ENCODE measurements around the gene DLX3. TPM values are rescaled to one million over a fixed set of nuclear protein-coding genes. Genes with fewer than 3 reads are reported as not detected.

The DLX3 gene
- total and polyA plus RNA-seq, 8 donors: 0.68 TPM; not detected in 7

GRCh38 chr17:50014471-50015088 is 19.6 kb upstream of the DLX3 start:
- intact Hi-C loops (cut with DNase I; ENCODE audit: low total_unique reads): no loop called here
- peaks cover 0 to 30% (median 19%) of the 10 kb centered on the region in 4 donors for H3K9me3 ChIP-seq
- H3K27me3 ChIP-seq: peaks cover 0 to 20% (median 0%) of the 10 kb centered on the region in 3 donors
- H3K27ac ChIP-seq: no peak overlapping the region
- DNase-seq: peak in 1 of 2 donors; percentile 8
- WGBS, 5 donors: 5 to 49% (median 32%) methylated on average over 1 of the region's 1 CpG
- H3K4me3 ChIP-seq: no peak overlapping the region
- TF ChIP-seq POLR2AphosphoS5 (IDR thresholded peaks at IDR 0.05) (no peak), CTCF (IDR thresholded peaks at IDR 0.05) (no peak), POLR2A (IDR thresholded peaks at IDR 0.05) (no peak), EP300 (IDR thresholded peaks at IDR 0.05) (no peak)
- no peaks in the 10 kb centered on the region for H3K4me1 ChIP-seq
- H3K36me3 ChIP-seq: no peaks in the 10 kb centered on the region

- peaks cover 0 to 40% (median 27%) of the 10 kb centered on the region in 4 donors for H3K9me3 ChIP-seq
- TF ChIP-seq POLR2A (IDR thresholded peaks at IDR 0.05): no peak
- no peak for TF ChIP-seq POLR2AphosphoS5 (IDR thresholded peaks at IDR 0.05)
- TF ChIP-seq CTCF (IDR thresholded peaks at IDR 0.05): no peak
- no peak for TF ChIP-seq EP300 (IDR thresholded peaks at IDR 0.05)
- no peak overlapping the region for H3K4me3 ChIP-seq
- 58 to 100% (median 79%) methylated on average over 2 of the region's 2 CpGs for WGBS, 5 donors
- H3K4me1 ChIP-seq: no peaks in the 10 kb centered on the region
- no peak overlapping the region for H3K27ac ChIP-seq
- intact Hi-C loops (cut with DNase I; ENCODE audit: low total_unique reads): no loop called here
- DNase-seq: peak in 1 of 2 donors; percentile 0
- H3K36me3 ChIP-seq: no peaks in the 10 kb centered on the region
- H3K27me3 ChIP-seq: peaks cover 0 to 22% (median 0%) of the 10 kb centered on the region in 3 donors
Observed at GRCh38 chr17:50013079-50013478, 18.1 kb upstream of the DLX3 start.

GRCh38 chr17:50009282-50009681 is 14.3 kb upstream of the DLX3 start:
- no peak for DNase-seq
- Histone ChIP-seq H3K36me3 (no peaks in the 10 kb centered on the region), H3K4me3 (no peak overlapping the region), H3K27me3 (peaks cover 0 to 47% (median 0%) of the 10 kb centered on the region in 3 donors), H3K27ac (no peak overlapping the region), H3K9me3 (peaks cover 0 to 34% (median 23%) of the 10 kb centered on the region in 4 donors), H3K4me1 (no peaks in the 10 kb centered on the region)
- TF ChIP-seq POLR2A (IDR thresholded peaks at IDR 0.05) (no peak), CTCF (IDR thresholded peaks at IDR 0.05) (no peak), POLR2AphosphoS5 (IDR thresholded peaks at IDR 0.05) (no peak), EP300 (IDR thresholded peaks at IDR 0.05) (no peak)
- 45 to 87% (median 85%) methylated on average over 2 of the region's 2 CpGs for WGBS, 5 donors
- intact Hi-C loops (cut with DNase I; ENCODE audit: low total_unique reads): no loop called here

- Histone ChIP-seq H3K27ac (no peak overlapping the region), H3K27me3 (peaks cover 8 to 78% (median 35%) of the 10 kb centered on the region in 3 donors), H3K4me3 (no peak overlapping the region), H3K9me3 (peaks cover 0 to 4% (median 2%) of the 10 kb centered on the region in 4 donors), H3K36me3 (no peaks in the 10 kb centered on the region), H3K4me1 (no peaks in the 10 kb centered on the region)
- DNase-seq: peak in 1 of 2 donors; percentile 10
- intact Hi-C loops (cut with DNase I; ENCODE audit: low total_unique reads): no loop called here
- TF ChIP-seq CTCF (IDR thresholded peaks at IDR 0.05) (no peak), POLR2AphosphoS5 (IDR thresholded peaks at IDR 0.05) (no peak), EP300 (IDR thresholded peaks at IDR 0.05) (no peak)
- 62 to 71% (median 68%) methylated on average over 4 of the region's 4 CpGs for WGBS, 5 donors
Observed at GRCh38 chr17:50003911-50004310, 8.9 kb upstream of the DLX3 start.
